Upper lobe of left lung (tissue), 6 donors: ENCODE measurements around the gene VPS39. TPM values are rescaled to one million over a fixed set of nuclear protein-coding genes. Genes with fewer than 3 reads are reported as not detected.

Source experiments
- ATAC-seq, 2 donors: fragments of 200-7000 bp; cut with Tn5 transposase; one replicate each; pipeline ENCODE4 v1.9.1; 2022; ENCODE audit warnings: mild to moderate bottlenecking in 2 of 2, moderate library complexity in 2 of 2; ENCODE audit not compliant: low FRiP score in 2 of 2
- DNase-seq, 2 donors: peaks; one replicate each; pipeline ENCODE4 v3.0.0-alpha.2; 2019 to 2020
- H3K27ac ChIP-seq, 4 donors: fragments of 200-600 bp; sonication (generic); one replicate each; pipeline ENCODE4 v1.5.1; 2016 to 2019
- H3K27me3 ChIP-seq, 4 donors: fragments of 200-600 bp; sonication (generic); one replicate each; pipeline ENCODE4 v1.5.1; 2017 to 2019
- H3K36me3 ChIP-seq, 4 donors: fragments of 200-600 bp; sonication (generic); one replicate each; pipeline ENCODE4 v1.5.1; 2016 to 2019
- H3K4me1 ChIP-seq, 4 donors: fragments of 200-600 bp; sonication (generic); one replicate each; pipeline ENCODE4 v1.5.1; 2018 to 2019
- H3K4me3 ChIP-seq, 4 donors: fragments of 200-600 bp; sonication (generic); one replicate each; pipeline ENCODE4 v1.5.1; 2017 to 2019; ENCODE audit warnings: mild to moderate bottlenecking in 2 of 4, moderate library complexity in 1 of 4
- H3K9me3 ChIP-seq, 4 donors: fragments of 200-600 bp; sonication (generic); one replicate each; pipeline ENCODE4 v1.5.1; 2018 to 2019
- CTCF ChIP-seq, 6 experiments: fragments of 450-650 bp in 4 of 6; fragments of 200-600 bp in 2 of 6; sonication (generic) in 2 of 6; IDR thresholded peaks; one replicate each; pipeline ENCODE4 v1.5.1; 2016 to 2019; ENCODE audit warnings: antibody characterized with exemption in 6 of 6
- EP300 ChIP-seq, 4 donors: sonication (generic); formaldehyde crosslinking; IDR thresholded peaks; one replicate each; pipeline ENCODE4 v1.5.1; 2017; ENCODE audit warnings: antibody characterized with exemption in 4 of 4, control low read depth in 2 of 4
- POLR2A ChIP-seq, 4 donors: fragments of 450-650 bp; IDR thresholded peaks; one replicate each; pipeline ENCODE4 v1.5.1; 2016 to 2017; ENCODE audit warnings: antibody characterized with exemption in 4 of 4, mild to moderate bottlenecking in 2 of 4
- POLR2AphosphoS5 ChIP-seq, 2 donors: sonication (generic); formaldehyde crosslinking; IDR thresholded peaks; one replicate each; pipeline ENCODE4 v1.5.1; 2017; ENCODE audit warnings: antibody characterized with exemption in 2 of 2
- WGBS, 2 donors: methylation state at CpG; one replicate each; pipeline ENCODE4 v1.1.5; 2017 to 2018; 5-methylcytosine and 5-hydroxymethylcytosine counted together
- total RNA-seq, 6 donors: library from RNA; depleted of rRNA in 4 of 6; stranded (reverse); fragments of >200 nt in 4 of 6; gene quantifications; one replicate each; pipeline versions ENCODE4 v1.1.0 to v1.2.1, GENCODE V29; 2016 to 2021
- donor health status: DM: no; HTN: no; CAD: no; lungs with moderate emphysema.
- donor health status: DM: no; HTN: yes; CAD: no; lungs with severe emphysema.

VPS39 gene
- total RNA-seq, 6 donors from 2014 or later: 56.4 to 325 (median 85.3) TPM

GRCh38 chr15:42171795-42172194, 36.3 kb downstream of the VPS39 start:
- Histone ChIP-seq H3K27ac (peak overlapping the region in 2 of 4 donors; percentile 8 to 12), H3K9me3 (no peaks in the 10 kb centered on the region), H3K36me3 (peaks cover 7 to 90% (median 54%) of the 10 kb centered on the region in 4 donors), H3K4me3 (no peak overlapping the region), H3K4me1 (peaks cover 9 to 29% (median 14%) of the 10 kb centered on the region in 4 donors), H3K27me3 (no peaks in the 10 kb centered on the region)
- 63 to 64% methylated on average over 1 of the region's 1 CpG for WGBS, 2 donors
- ATAC-seq: no peak
- TF ChIP-seq CTCF (IDR thresholded peaks at IDR 0.05): no peak
- TF ChIP-seq EP300 (IDR thresholded peaks at IDR 0.05): no peak
- TF ChIP-seq POLR2AphosphoS5 (IDR thresholded peaks at IDR 0.05): no peak
- no peak for TF ChIP-seq POLR2A (IDR thresholded peaks at IDR 0.05)
- no peak for DNase-seq

GRCh38 chr15:42171122-42171521, 37.0 kb downstream of the VPS39 start:
- Histone ChIP-seq H3K4me3 (no peak overlapping the region), H3K4me1 (peaks cover 9 to 29% (median 14%) of the 10 kb centered on the region in 4 donors), H3K9me3 (no peaks in the 10 kb centered on the region), H3K27me3 (no peaks in the 10 kb centered on the region), H3K27ac (peak overlapping the region in 3 of 4 donors; percentile 8 to 44 (median 12)), H3K36me3 (peaks cover 14 to 92% (median 61%) of the 10 kb centered on the region in 4 donors)
- TF ChIP-seq CTCF (IDR thresholded peaks at IDR 0.05): no peak
- no peak for TF ChIP-seq EP300 (IDR thresholded peaks at IDR 0.05)
- ATAC-seq: peak in 1 of 2 donors; percentile 24
- WGBS, 2 donors: 50 to 60% methylated on average over 1 of the region's 1 CpG
- no peak for DNase-seq

GRCh38 chr15:42166225-42166940, 41.7 kb downstream of the VPS39 start:
- no peak for TF ChIP-seq EP300 (IDR thresholded peaks at IDR 0.05)
- no peak for TF ChIP-seq POLR2A (IDR thresholded peaks at IDR 0.05)
- TF ChIP-seq CTCF (IDR thresholded peaks at IDR 0.05): no peak
- no peak for TF ChIP-seq POLR2AphosphoS5 (IDR thresholded peaks at IDR 0.05)
- Histone ChIP-seq H3K4me1 (peaks cover 0 to 6% (median 2%) of the 10 kb centered on the region in 4 donors), H3K27ac (no peak overlapping the region), H3K4me3 (no peak overlapping the region), H3K27me3 (no peaks in the 10 kb centered on the region), H3K9me3 (no peaks in the 10 kb centered on the region), H3K36me3 (peaks cover 42 to 96% (median 75%) of the 10 kb centered on the region in 4 donors)
- DNase-seq: no peak
- ATAC-seq: no peak
- WGBS, 2 donors: 89 to 91% methylated on average over 12 to 13 of the region's 13 CpGs

- no peak overlapping the region for H3K4me3 ChIP-seq
- peaks cover 0 to 5% (median 0%) of the 10 kb centered on the region in 4 donors for H3K4me1 ChIP-seq
- DNase-seq (no peak), ATAC-seq (no peak)
- H3K36me3 ChIP-seq: peaks cover 45 to 99% (median 85%) of the 10 kb centered on the region in 4 donors
- 70 to 84% methylated on average over 6 of the region's 6 CpGs for WGBS, 2 donors
- TF ChIP-seq POLR2AphosphoS5 (IDR thresholded peaks at IDR 0.05) (no peak), CTCF (IDR thresholded peaks at IDR 0.05) (no peak), EP300 (IDR thresholded peaks at IDR 0.05) (no peak), POLR2A (IDR thresholded peaks at IDR 0.05) (no peak)
- no peaks in the 10 kb centered on the region for H3K9me3 ChIP-seq
- H3K27me3 ChIP-seq: no peaks in the 10 kb centered on the region
- H3K27ac ChIP-seq: no peak overlapping the region
Measured at GRCh38 chr15:42165106-42165505, 43.0 kb downstream of the VPS39 start.
